Lower lobe of right lung (tissue), 2 donors: ENCODE data around the gene TPPP. TPM values are rescaled to one million over a fixed set of nuclear protein-coding genes. Genes with fewer than 3 reads are reported as not detected.
A peak's percentile ranks its signal among the peaks of the same experiment; 100 is the strongest.

ENCODE experiments used
- ATAC-seq, 2 donors: fragments of 200-7000 bp; cut with Tn5 transposase; one replicate each; pipeline ENCODE4 v1.9.1; 2020 to 2022; ENCODE audit warnings: mild to moderate bottlenecking in 2 of 2, moderate library complexity in 2 of 2
- DNase-seq: peaks from one replicate; pipeline ENCODE4 v3.0.0-alpha.2; 2020
- H3K27ac ChIP-seq: fragments of 200-600 bp; one replicate; pipeline ENCODE4 v1.8.0; 2022
- H3K27me3 ChIP-seq: fragments of 200-600 bp; one replicate; pipeline ENCODE4 v1.8.0; 2022; ENCODE audit warnings: low read depth
- H3K36me3 ChIP-seq: fragments of 200-600 bp; one replicate; pipeline ENCODE4 v1.8.0; 2022; ENCODE audit warnings: mild to moderate bottlenecking
- H3K4me1 ChIP-seq: fragments of 200-600 bp; one replicate; pipeline ENCODE4 v1.8.0; 2022
- H3K4me3 ChIP-seq: fragments of 200-600 bp; one replicate; pipeline ENCODE4 v1.8.0; 2022; ENCODE audit warnings: mild to moderate bottlenecking
- H3K9me3 ChIP-seq: fragments of 200-600 bp; one replicate; pipeline ENCODE4 v1.8.0; 2022
- CTCF ChIP-seq: fragments of 200-600 bp; IDR thresholded peaks from one replicate; pipeline ENCODE4 v1.8.0; 2022; ENCODE audit warnings: antibody characterized with exemption, mild to moderate bottlenecking
- intact Hi-C: fragments of 100-400 bp; cut with DNase I; formaldehyde crosslinking; loops from one replicate; pipeline ENCODE4 v1.11.0; 2022
- total RNA-seq: library from RNA; stranded (reverse); fragmentation: NEBNext Ultra II Directional; extraction: Animal tissue kit (Norgen Biotek cat#: 25700); gene quantifications from one replicate; pipeline ENCODE4 v1.2.1, GENCODE V29; 2021
- donor health status: DM: no; HTN: yes; CAD: no; lungs with severe emphysema.

The TPPP gene
- total RNA-seq, 1 donor from 2014 or later: 16.2 TPM

- H3K27ac ChIP-seq: no peak overlapping the region
- no peak overlapping the region for H3K4me3 ChIP-seq
- no peaks in the 10 kb centered on the region for H3K4me1 ChIP-seq
- DNase-seq (peak; percentile 38), ATAC-seq (no peak)
- intact Hi-C loops: no loop called here
- no peaks in the 10 kb centered on the region for H3K27me3 ChIP-seq
- no peak for TF ChIP-seq CTCF
- H3K36me3 ChIP-seq: peaks cover 62% of the 10 kb centered on the region
- no peaks in the 10 kb centered on the region for H3K9me3 ChIP-seq
These were observed 30.3 kb downstream of the TPPP start for GRCh38 chr5:662751-663435.

GRCh38 chr5:661891-662750 is 31.0 kb downstream of the TPPP start:
- Histone ChIP-seq H3K4me3 (no peak overlapping the region), H3K36me3 (peaks cover 59% of the 10 kb centered on the region), H3K27me3 (no peaks in the 10 kb centered on the region), H3K9me3 (no peaks in the 10 kb centered on the region), H3K4me1 (no peaks in the 10 kb centered on the region), H3K27ac (no peak overlapping the region)
- ATAC-seq: no peak
- intact Hi-C loops: no loop called here
- DNase-seq: peak; percentile 39
- TF ChIP-seq CTCF: no peak

GRCh38 chr5:660491-661030 is 32.6 kb downstream of the TPPP start:
- intact Hi-C loops: no loop called here
- Histone ChIP-seq H3K4me3 (no peak overlapping the region), H3K36me3 (peaks cover 54% of the 10 kb centered on the region), H3K27ac (no peak overlapping the region), H3K9me3 (no peaks in the 10 kb centered on the region), H3K4me1 (no peaks in the 10 kb centered on the region), H3K27me3 (no peaks in the 10 kb centered on the region)
- no peak for ATAC-seq
- DNase-seq: peak; percentile 28
- TF ChIP-seq CTCF: no peak

- peak; percentile 21 for DNase-seq
- intact Hi-C loops: no loop called here
These were observed 33.5 kb downstream of the TPPP start for GRCh38 chr5:659496-660263.

More at GRCh38 chr5:659496-660263, 33.5 kb downstream of the TPPP start:
- TF ChIP-seq CTCF: no peak
- Histone ChIP-seq H3K36me3 (peaks cover 47% of the 10 kb centered on the region), H3K9me3 (no peaks in the 10 kb centered on the region), H3K4me1 (no peaks in the 10 kb centered on the region), H3K4me3 (no peak overlapping the region), H3K27ac (no peak overlapping the region), H3K27me3 (no peaks in the 10 kb centered on the region)
- ATAC-seq: no peak
